ENCODE results near the gene GBA2.

The GBA2 gene

DNA sequence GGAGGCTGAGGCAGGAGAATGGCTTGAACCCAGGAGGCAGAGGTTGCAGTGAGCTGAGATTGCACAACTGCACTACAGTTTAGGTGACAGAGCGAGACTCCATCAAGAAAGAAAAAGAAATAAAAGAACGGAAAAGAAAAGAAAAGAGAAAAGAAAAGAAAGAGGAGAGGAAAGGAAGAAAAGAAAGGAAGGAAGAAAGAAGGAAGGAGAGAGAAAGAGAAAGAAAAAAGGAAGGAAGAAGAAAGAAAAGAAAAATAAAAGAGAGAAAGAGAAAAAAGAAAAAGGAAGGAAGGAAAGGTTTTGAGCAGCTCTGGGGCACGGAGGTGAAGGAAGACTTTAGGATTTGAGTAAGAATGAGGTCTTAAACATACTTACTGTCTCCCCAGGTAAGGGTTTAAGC is 35.5 kb downstream of the GBA2 start:
- DNase-seq (ENCODE audit: low read depth, low spot score): no peak
- no peak overlapping the region for H3K4me3 ChIP-seq (ENCODE audit: low read depth, low read length)
- no peak for TF ChIP-seq CTCF (IDR thresholded peaks at IDR 0.05; ENCODE audit: insufficient read depth, low read length, missing control alignments)
- ChIA-PET CTCF (interaction anchor here (1.5 to 34.3 kb wide), 3 partner anchors 4 to 56 kb away, joined by 5 to 816 read pairs (median 816); partner anchors contain the start of genes CCDC107, CREB3, RMRP and TLN1), POLR2A (interaction anchor here (0.5 to 1.9 kb wide), 5 partner anchors 9 to 35 kb away, joined by 3 to 12 read pairs (median 4); no protein-coding TSS in a partner anchor)

DNA sequence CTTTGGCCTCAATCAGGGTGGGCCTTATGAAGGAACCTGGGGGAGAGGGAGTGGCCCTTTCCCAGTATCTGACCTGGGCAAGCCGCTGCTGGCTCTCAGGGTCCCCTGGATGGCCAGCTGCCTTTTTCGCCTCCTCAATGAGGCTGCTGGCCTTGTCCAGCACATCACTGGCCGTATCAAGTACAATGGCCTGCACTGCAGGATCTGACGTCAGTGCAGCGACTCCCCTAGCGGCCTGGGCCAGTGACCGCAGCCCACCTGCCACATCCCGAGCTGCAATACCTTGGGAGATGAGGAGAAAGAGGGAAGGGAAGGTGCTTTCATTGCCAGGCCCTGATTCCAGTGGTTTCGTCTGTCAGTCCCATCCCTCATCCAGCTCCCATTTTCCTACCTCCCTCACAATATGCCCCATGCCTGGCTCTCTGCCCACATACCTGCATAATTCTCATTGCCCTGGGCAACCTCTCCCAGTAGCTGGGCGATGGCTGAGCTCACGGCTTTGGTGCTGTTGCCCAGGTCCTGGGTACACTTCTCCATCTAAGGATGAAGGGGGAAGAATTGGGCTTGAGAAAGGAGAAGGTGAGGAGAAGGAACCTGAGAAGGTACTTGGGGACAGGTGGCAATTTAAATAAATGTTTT is 36.1 kb downstream of the GBA2 start:
- ChIA-PET CTCF (interaction anchor here (1.1 to 34.3 kb wide), 4 partner anchors 5 to 109 kb away, joined by 4 to 816 read pairs (median 410); partner anchors contain the start of genes CREB3, TLN1 and TPM2), POLR2A (interaction anchor here (0.6 to 3.0 kb wide), 5 partner anchors 9 to 20 kb away, joined by 3 to 12 read pairs (median 4); partner anchors contain the start of genes CREB3 and TLN1)
- no peak for DNase-seq (ENCODE audit: low read depth, low spot score)

DNA sequence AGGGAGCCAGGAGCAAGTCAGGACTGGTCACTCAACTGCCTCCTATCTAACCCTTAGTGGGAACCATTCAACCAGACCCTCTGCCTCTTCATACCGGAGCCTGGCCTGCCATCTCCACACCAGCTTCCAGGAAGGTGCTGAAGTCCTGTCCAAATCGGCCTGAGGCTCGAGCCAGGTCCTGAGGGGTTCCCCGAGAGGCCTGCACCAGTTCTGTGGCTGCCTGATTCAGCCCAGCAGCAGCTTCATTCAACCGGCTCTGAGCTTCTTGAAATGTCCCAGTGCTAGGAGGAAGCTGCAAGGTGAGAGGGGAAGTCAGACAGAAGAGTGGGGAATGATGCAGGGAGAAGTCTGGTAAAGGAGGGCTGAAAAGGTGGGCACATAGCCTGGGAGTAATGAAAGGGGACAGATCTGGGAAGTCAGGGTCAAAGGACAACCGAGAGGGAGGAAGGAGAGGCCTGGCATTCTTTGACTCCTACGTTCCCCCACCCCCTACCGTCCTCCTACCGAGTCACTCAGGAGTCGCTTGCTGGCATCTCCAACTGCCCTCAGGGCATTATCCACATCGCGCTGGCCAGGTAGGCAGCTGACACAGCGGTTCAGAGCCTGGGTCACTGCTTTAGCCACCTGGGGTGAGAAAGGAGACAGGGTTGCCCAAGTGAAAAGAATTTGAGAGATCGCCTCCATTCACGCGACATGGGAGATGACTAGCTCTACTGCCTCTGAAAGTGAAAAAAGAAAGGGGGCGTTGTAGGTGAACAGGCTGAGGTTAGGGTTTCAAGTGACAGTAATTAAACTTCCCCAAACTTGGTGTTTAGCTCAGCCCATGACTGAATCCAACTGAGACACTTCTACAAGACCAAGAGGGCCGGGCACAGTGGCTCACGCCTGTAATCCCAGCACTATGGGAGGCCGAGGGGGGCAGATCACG is 37.3 kb downstream of the GBA2 start:
- DNase-seq (ENCODE audit: low read depth, low spot score): no peak
- POLR2A ChIA-PET: interaction anchor here (0.7 to 3.0 kb wide), 7 partner anchors 10 to 22 kb away, joined by 3 to 16 read pairs (median 5); partner anchors contain the start of genes CREB3, TLN1 and TPM2
- H3K4me3 ChIP-seq (ENCODE audit: low read depth, low read length): no peak overlapping the region
- CTCF ChIA-PET: interaction anchor here (1.1 to 34.3 kb wide), 4 partner anchors 6 to 108 kb away, joined by 4 to 816 read pairs (median 410); partner anchors contain the start of genes CREB3, TLN1 and TPM2
- TF ChIP-seq CTCF (IDR thresholded peaks at IDR 0.05; ENCODE audit: insufficient read depth, low read length, missing control alignments): no peak

More for the DNA sequence above, 36.1 kb downstream of the GBA2 start:
- no peak overlapping the region for H3K4me3 ChIP-seq (ENCODE audit: low read depth, low read length)
- no peak for TF ChIP-seq CTCF (IDR thresholded peaks at IDR 0.05; ENCODE audit: insufficient read depth, low read length, missing control alignments)

- ChIA-PET POLR2A (interaction anchor here (0.7 to 3.0 kb wide), 4 partner anchors 10 to 21 kb away, joined by 3 to 16 read pairs (median 6); partner anchors contain the start of gene TPM2), CTCF (interaction anchor here (31.2 to 34.3 kb wide), 2 partner anchors 7 to 8 kb away, joined by 816 read pairs; partner anchors contain the start of genes CREB3, TLN1 and TPM2)
- TF ChIP-seq CTCF (IDR thresholded peaks at IDR 0.05; ENCODE audit: insufficient read depth, low read length, missing control alignments): no peak
- DNase-seq (ENCODE audit: low read depth, low spot score): no peak
- no peak overlapping the region for H3K4me3 ChIP-seq (ENCODE audit: low read depth, low read length)
Observed at GRCh38 chr9:35710818-35711500, 38.1 kb downstream of the GBA2 start.

DNA sequence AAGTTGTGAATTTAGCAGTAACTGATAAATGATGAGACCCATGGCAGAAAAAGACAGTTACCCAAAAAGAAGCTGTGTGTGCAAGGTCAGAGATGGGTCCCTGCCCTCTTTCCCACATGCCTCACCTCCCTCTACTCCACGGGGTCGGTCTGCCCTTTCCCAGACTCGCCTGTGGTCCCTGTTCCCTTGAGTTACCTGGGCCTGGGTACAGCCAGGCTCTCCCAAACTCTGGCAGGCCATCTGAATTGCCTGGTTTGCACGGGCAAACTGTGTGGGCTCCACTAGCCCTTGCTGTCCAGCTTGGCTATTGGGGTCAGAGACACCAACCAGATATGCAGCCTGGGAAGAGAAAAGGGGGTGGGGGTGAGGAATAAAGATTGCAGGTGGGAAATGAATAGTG is 40.9 kb downstream of the GBA2 start:
- ChIA-PET CTCF (interaction anchor here (2.1 to 34.3 kb wide), 3 partner anchors 5 to 47 kb away, joined by 7 to 816 read pairs (median 816); partner anchors contain the start of genes CREB3, TLN1 and TPM2), POLR2A (interaction anchor here (3.2 to 4.0 kb wide), 2 partner anchors 13 to 21 kb away, joined by 21 to 27 read pairs; no protein-coding TSS in a partner anchor)
- no peak for DNase-seq (ENCODE audit: low read depth, low spot score)
- no peak for TF ChIP-seq CTCF (IDR thresholded peaks at IDR 0.05; ENCODE audit: insufficient read depth, low read length, missing control alignments)
- H3K4me3 ChIP-seq (ENCODE audit: low read depth, low read length): no peak overlapping the region

Data from AG04449 (cell line).